ENCODE results near the gene VAMP1.

The VAMP1 gene

DNA sequence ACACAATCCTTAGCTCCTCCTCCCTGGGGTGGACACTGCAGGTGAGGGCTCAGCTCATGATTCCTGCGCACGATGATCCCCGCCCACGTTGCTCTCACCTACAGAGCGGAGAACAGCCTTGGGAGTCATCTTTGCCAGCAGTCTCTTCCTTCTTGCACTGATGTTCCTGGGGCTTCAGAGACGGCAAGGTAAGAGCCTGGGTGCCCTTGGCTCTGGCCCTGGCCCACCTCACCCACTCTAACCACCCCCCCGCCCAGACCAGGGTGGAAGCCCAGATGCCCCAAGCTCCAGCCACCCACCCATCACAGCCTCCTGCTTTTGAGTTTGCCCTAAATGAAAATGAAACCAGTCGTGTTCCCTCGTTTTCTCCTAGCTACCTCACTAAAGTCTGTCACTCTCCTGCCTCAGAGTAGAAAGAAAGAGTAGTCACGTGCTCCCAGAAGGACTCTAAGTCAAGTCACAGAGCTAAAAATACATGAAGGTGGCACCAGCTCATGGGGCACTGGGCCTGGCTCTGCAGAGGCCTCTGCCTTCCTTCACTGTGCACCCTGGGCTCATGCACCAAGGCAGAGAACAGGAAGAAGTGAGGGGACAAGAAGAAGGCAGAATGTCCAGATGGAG, 9.6 kb downstream of the VAMP1 start:
- Histone ChIP-seq H3K36me3 (replicated peaks; ENCODE audit: low read depth, low read length) (peaks cover 67% of the 10 kb centered on the region), H3K79me2 (ENCODE audit: low read length) (no peaks in the 10 kb centered on the region), H4K20me1 (ENCODE audit: insufficient read depth, low read length) (peaks cover 3% of the 10 kb centered on the region; the same call in 1 of the 2 replicates), H2AFZ (ENCODE audit: low read depth, low read length) (no peak overlapping the region), H3K9me3 (ENCODE audit: insufficient read depth, low read length) (no peaks in the 10 kb centered on the region), H3K4me3 (ENCODE audit: low read length) (peak overlapping the region; percentile 33; the same call in 1 of the 2 replicates), H3K27me3 (ENCODE audit: low read depth, low read length) (no peaks in the 10 kb centered on the region), H3K27ac (ENCODE audit: low read length) (peak overlapping the region; percentile 82), H3K4me1 (ENCODE audit: low read length) (peaks cover 29% of the 10 kb centered on the region), H3K4me2 (ENCODE audit: low read length) (peak overlapping the region; percentile 65), H3K9ac (ENCODE audit: low read length) (peak overlapping the region; percentile 47; the same call in 1 of the 2 replicates)
- no peak for TF ChIP-seq EZH2phosphoT487 (IDR thresholded peaks at IDR 0.05; ENCODE audit: low read depth)

DNA sequence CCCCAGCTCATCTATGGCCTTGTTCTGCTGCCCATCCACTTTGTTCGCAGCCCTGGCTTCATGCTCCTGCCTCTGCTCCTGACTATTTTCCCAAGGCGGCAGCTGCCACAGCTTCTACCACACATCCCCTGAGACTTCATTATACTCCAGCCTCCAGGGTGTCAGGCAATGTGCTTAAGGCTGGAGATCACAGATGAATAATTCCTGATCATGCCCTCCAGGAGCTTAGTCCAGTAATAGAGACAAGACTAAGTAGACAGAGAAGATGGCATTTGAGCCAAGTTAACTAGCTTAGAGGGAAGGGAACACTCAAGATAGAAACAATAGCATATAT, 11.5 kb downstream of the VAMP1 start:
- H4K20me1 ChIP-seq (ENCODE audit: insufficient read depth, low read length): no peaks in the 10 kb centered on the region
- no peaks in the 10 kb centered on the region for H3K27me3 ChIP-seq (ENCODE audit: low read depth, low read length)
- no peak overlapping the region for H3K4me2 ChIP-seq (ENCODE audit: low read length)
- no peak overlapping the region for H3K9ac ChIP-seq (ENCODE audit: low read length)
- TF ChIP-seq, protein P1, sequence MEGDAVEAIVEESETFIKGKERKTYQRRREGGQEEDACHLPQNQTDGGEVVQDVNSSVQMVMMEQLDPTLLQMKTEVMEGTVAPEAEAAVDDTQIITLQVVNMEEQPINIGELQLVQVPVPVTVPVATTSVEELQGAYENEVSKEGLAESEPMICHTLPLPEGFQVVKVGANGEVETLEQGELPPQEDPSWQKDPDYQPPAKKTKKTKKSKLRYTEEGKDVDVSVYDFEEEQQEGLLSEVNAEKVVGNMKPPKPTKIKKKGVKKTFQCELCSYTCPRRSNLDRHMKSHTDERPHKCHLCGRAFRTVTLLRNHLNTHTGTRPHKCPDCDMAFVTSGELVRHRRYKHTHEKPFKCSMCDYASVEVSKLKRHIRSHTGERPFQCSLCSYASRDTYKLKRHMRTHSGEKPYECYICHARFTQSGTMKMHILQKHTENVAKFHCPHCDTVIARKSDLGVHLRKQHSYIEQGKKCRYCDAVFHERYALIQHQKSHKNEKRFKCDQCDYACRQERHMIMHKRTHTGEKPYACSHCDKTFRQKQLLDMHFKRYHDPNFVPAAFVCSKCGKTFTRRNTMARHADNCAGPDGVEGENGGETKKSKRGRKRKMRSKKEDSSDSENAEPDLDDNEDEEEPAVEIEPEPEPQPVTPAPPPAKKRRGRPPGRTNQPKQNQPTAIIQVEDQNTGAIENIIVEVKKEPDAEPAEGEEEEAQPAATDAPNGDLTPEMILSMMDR (IDR thresholded peaks at IDR 0.05; ENCODE audit: low read depth, low read length): no peak
- H2AFZ ChIP-seq (ENCODE audit: low read depth, low read length): no peak overlapping the region
- H3K9me3 ChIP-seq (ENCODE audit: insufficient read depth, low read length): no peaks in the 10 kb centered on the region
- peaks cover 62% of the 10 kb centered on the region for H3K36me3 ChIP-seq (replicated peaks; ENCODE audit: low read depth, low read length)
- no peaks in the 10 kb centered on the region for H3K79me2 ChIP-seq (ENCODE audit: low read length)
- H3K4me3 ChIP-seq (ENCODE audit: low read length): no peak overlapping the region
- H3K27ac ChIP-seq (ENCODE audit: low read length): no peak overlapping the region
- peaks cover 29% of the 10 kb centered on the region for H3K4me1 ChIP-seq (ENCODE audit: low read length)

DNA sequence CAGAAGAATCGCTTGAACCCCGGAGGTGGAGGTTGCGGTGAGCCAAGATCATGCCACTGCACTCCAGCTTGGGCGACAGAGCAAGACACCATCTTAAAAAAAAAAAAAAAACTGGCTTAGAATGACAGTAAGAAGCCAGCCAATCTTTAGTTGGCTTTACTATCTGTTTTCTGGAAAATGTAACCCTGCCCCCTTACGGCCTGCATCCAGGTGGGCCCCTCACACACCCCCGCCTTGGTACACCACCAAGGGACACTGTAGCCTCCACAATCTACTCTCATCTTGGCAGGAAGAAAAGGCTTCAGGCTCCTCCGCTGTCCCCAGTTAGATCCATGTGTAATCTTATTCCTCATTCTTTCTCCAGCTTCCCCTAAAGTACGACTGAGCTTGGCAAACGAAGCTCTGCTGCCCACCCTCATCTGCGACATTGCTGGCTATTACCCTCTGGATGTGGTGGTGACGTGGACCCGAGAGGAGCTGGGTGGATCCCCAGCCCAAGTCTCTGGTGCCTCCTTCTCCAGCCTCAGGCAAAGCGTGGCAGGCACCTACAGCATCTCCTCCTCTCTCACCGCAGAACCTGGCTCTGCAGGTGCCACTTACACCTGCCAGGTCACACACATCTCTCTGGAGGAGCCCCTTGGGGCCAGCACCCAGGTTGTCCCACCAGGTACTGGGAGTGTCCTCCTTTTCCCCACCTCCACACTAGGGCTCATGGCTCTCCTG, 12.0 kb downstream of the VAMP1 start:
- Histone ChIP-seq H3K9me3 (ENCODE audit: insufficient read depth, low read length) (no peaks in the 10 kb centered on the region), H3K79me2 (ENCODE audit: low read length) (peaks cover 1% of the 10 kb centered on the region), H2AFZ (ENCODE audit: low read depth, low read length) (no peak overlapping the region), H3K4me2 (ENCODE audit: low read length) (no peak overlapping the region), H3K4me1 (ENCODE audit: low read length) (peaks cover 29% of the 10 kb centered on the region), H3K9ac (ENCODE audit: low read length) (no peak overlapping the region), H3K36me3 (replicated peaks; ENCODE audit: low read depth, low read length) (peaks cover 61% of the 10 kb centered on the region), H3K4me3 (ENCODE audit: low read length) (no peak overlapping the region), H3K27me3 (ENCODE audit: low read depth, low read length) (no peaks in the 10 kb centered on the region), H4K20me1 (ENCODE audit: insufficient read depth, low read length) (no peaks in the 10 kb centered on the region), H3K27ac (ENCODE audit: low read length) (no peak overlapping the region)
- no peak for TF ChIP-seq EZH2phosphoT487 (IDR thresholded peaks at IDR 0.05; ENCODE audit: low read depth)
- TF ChIP-seq, protein P1 (IDR thresholded peaks at IDR 0.05; ENCODE audit: low read depth, low read length): no peak

GRCh38 chr12:6457220-6457945, 13.1 kb downstream of the VAMP1 start:
- peaks cover 52% of the 10 kb centered on the region for H3K36me3 ChIP-seq (replicated peaks; ENCODE audit: low read depth, low read length)
- H3K27ac ChIP-seq (ENCODE audit: low read length): no peak overlapping the region
- peaks cover 12% of the 10 kb centered on the region for H3K79me2 ChIP-seq (ENCODE audit: low read length)

More at GRCh38 chr12:6457220-6457945, 13.1 kb downstream of the VAMP1 start:
- no peak for TF ChIP-seq EZH2phosphoT487 (IDR thresholded peaks at IDR 0.05; ENCODE audit: low read depth)
- TF ChIP-seq, protein P1 (IDR thresholded peaks at IDR 0.05; ENCODE audit: low read depth, low read length): no peak
- Histone ChIP-seq H4K20me1 (ENCODE audit: insufficient read depth, low read length) (no peaks in the 10 kb centered on the region), H3K9me3 (ENCODE audit: insufficient read depth, low read length) (no peaks in the 10 kb centered on the region), H3K4me3 (ENCODE audit: low read length) (no peak overlapping the region), H3K4me1 (ENCODE audit: low read length) (peaks cover 37% of the 10 kb centered on the region), H3K27me3 (ENCODE audit: low read depth, low read length) (no peaks in the 10 kb centered on the region), H3K4me2 (ENCODE audit: low read length) (no peak overlapping the region), H2AFZ (ENCODE audit: low read depth, low read length) (no peak overlapping the region), H3K9ac (ENCODE audit: low read length) (no peak overlapping the region)

Data from OCI-LY3 (cell line).